ENCODE results near the gene MED27.

DNA sequence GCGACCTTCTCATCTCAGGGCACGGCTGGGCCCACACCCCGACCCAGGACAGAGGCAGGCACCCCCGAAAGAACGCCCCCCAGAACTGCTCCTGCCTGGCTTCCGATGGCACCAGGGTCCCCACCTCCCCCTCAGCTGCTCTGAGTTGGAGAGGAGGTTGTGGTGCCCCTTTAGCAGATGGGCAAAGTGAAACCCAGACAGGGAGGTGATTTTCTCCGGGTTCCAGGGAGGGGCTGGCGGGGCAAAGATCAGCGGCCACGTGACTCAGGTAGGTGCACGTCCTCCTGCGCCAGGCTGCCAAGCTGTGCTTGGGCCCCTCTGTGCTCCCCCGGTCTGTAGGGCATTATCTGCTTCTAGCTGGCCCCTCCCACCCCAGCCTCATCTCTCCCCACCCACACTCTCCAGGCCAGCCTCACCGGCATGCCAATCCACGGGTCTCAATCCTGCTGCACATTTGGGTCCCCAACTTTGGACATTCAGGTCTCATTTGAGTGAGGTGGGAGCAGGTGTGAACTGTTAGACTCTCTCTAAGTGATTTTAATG, 254.6 kb downstream of the MED27 start:
- TF ChIP-seq HIVEP1 (CRISPR knock-in tag; IDR thresholded peaks at IDR 0.05) (no peak), ASH1L (IDR thresholded peaks at IDR 0.05; ENCODE audit: borderline replicate concordance, low read depth, partially characterized antibody) (no peak), ZNF785 (CRISPR knock-in tag; IDR thresholded peaks at IDR 0.05) (no peak), ETV6 (IDR thresholded peaks at IDR 0.05; ENCODE audit: borderline replicate concordance in 1 of 2, low read depth in 2 of 2, low read length in 1 of 2) (no peak), ETV6 (CRISPR knock-in tag; IDR thresholded peaks at IDR 0.05; ENCODE audit: borderline replicate concordance) (no peak)
- TF ChIP-seq, protein P1, sequence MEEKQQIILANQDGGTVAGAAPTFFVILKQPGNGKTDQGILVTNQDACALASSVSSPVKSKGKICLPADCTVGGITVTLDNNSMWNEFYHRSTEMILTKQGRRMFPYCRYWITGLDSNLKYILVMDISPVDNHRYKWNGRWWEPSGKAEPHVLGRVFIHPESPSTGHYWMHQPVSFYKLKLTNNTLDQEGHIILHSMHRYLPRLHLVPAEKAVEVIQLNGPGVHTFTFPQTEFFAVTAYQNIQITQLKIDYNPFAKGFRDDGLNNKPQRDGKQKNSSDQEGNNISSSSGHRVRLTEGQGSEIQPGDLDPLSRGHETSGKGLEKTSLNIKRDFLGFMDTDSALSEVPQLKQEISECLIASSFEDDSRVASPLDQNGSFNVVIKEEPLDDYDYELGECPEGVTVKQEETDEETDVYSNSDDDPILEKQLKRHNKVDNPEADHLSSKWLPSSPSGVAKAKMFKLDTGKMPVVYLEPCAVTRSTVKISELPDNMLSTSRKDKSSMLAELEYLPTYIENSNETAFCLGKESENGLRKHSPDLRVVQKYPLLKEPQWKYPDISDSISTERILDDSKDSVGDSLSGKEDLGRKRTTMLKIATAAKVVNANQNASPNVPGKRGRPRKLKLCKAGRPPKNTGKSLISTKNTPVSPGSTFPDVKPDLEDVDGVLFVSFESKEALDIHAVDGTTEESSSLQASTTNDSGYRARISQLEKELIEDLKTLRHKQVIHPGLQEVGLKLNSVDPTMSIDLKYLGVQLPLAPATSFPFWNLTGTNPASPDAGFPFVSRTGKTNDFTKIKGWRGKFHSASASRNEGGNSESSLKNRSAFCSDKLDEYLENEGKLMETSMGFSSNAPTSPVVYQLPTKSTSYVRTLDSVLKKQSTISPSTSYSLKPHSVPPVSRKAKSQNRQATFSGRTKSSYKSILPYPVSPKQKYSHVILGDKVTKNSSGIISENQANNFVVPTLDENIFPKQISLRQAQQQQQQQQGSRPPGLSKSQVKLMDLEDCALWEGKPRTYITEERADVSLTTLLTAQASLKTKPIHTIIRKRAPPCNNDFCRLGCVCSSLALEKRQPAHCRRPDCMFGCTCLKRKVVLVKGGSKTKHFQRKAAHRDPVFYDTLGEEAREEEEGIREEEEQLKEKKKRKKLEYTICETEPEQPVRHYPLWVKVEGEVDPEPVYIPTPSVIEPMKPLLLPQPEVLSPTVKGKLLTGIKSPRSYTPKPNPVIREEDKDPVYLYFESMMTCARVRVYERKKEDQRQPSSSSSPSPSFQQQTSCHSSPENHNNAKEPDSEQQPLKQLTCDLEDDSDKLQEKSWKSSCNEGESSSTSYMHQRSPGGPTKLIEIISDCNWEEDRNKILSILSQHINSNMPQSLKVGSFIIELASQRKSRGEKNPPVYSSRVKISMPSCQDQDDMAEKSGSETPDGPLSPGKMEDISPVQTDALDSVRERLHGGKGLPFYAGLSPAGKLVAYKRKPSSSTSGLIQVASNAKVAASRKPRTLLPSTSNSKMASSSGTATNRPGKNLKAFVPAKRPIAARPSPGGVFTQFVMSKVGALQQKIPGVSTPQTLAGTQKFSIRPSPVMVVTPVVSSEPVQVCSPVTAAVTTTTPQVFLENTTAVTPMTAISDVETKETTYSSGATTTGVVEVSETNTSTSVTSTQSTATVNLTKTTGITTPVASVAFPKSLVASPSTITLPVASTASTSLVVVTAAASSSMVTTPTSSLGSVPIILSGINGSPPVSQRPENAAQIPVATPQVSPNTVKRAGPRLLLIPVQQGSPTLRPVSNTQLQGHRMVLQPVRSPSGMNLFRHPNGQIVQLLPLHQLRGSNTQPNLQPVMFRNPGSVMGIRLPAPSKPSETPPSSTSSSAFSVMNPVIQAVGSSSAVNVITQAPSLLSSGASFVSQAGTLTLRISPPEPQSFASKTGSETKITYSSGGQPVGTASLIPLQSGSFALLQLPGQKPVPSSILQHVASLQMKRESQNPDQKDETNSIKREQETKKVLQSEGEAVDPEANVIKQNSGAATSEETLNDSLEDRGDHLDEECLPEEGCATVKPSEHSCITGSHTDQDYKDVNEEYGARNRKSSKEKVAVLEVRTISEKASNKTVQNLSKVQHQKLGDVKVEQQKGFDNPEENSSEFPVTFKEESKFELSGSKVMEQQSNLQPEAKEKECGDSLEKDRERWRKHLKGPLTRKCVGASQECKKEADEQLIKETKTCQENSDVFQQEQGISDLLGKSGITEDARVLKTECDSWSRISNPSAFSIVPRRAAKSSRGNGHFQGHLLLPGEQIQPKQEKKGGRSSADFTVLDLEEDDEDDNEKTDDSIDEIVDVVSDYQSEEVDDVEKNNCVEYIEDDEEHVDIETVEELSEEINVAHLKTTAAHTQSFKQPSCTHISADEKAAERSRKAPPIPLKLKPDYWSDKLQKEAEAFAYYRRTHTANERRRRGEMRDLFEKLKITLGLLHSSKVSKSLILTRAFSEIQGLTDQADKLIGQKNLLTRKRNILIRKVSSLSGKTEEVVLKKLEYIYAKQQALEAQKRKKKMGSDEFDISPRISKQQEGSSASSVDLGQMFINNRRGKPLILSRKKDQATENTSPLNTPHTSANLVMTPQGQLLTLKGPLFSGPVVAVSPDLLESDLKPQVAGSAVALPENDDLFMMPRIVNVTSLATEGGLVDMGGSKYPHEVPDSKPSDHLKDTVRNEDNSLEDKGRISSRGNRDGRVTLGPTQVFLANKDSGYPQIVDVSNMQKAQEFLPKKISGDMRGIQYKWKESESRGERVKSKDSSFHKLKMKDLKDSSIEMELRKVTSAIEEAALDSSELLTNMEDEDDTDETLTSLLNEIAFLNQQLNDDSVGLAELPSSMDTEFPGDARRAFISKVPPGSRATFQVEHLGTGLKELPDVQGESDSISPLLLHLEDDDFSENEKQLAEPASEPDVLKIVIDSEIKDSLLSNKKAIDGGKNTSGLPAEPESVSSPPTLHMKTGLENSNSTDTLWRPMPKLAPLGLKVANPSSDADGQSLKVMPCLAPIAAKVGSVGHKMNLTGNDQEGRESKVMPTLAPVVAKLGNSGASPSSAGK (IDR thresholded peaks at IDR 0.05), result no peak
- TF ChIP-seq, protein P2, sequence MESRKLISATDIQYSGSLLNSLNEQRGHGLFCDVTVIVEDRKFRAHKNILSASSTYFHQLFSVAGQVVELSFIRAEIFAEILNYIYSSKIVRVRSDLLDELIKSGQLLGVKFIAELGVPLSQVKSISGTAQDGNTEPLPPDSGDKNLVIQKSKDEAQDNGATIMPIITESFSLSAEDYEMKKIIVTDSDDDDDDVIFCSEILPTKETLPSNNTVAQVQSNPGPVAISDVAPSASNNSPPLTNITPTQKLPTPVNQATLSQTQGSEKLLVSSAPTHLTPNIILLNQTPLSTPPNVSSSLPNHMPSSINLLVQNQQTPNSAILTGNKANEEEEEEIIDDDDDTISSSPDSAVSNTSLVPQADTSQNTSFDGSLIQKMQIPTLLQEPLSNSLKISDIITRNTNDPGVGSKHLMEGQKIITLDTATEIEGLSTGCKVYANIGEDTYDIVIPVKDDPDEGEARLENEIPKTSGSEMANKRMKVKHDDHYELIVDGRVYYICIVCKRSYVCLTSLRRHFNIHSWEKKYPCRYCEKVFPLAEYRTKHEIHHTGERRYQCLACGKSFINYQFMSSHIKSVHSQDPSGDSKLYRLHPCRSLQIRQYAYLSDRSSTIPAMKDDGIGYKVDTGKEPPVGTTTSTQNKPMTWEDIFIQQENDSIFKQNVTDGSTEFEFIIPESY (CRISPR knock-in tag; IDR thresholded peaks at IDR 0.05), result no peak
- TF ChIP-seq, protein P3, sequence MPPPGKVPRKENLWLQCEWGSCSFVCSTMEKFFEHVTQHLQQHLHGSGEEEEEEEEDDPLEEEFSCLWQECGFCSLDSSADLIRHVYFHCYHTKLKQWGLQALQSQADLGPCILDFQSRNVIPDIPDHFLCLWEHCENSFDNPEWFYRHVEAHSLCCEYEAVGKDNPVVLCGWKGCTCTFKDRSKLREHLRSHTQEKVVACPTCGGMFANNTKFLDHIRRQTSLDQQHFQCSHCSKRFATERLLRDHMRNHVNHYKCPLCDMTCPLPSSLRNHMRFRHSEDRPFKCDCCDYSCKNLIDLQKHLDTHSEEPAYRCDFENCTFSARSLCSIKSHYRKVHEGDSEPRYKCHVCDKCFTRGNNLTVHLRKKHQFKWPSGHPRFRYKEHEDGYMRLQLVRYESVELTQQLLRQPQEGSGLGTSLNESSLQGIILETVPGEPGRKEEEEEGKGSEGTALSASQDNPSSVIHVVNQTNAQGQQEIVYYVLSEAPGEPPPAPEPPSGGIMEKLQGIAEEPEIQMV (tag; conservative IDR thresholded peaks at IDR 0.05; ENCODE audit: low read depth), result no peak

Measured in K562 (cell line).